Central memory CD4-positive, alpha-beta T cell (primary cell): Measurements from ENCODE around the gene PER3.

ENCODE experiments used
- DNase-seq: peaks from one replicate; pipeline ENCODE4 v3.0.0; 2022
- total RNA-seq, 3 experiments: gene quantifications; one replicate each; lab custom pipeline; 2026; lab: John Stamatoyannopoulos, UW

The PER3 gene
- 14.9 to 15.4 (median 15.3) reads per million in 3 experiments for total RNA-seq

- peak; percentile 93 for DNase-seq
Measured at GRCh38 chr1:7783826-7784491, at the start of gene PER3. TSS of gene PER3 (plus strand) at chr1:7784291. CDS start at chr1:7784878, 587 bp downstream.

- no peak for DNase-seq
Measured at GRCh38 chr1:7738044-7738443, 46.0 kb upstream of the PER3 start.

GRCh38 chr1:7743346-7743745, 40.7 kb upstream of the PER3 start:
- DNase-seq, result no peak

- no peak for DNase-seq
Measured at GRCh38 chr1:7744882-7745281, 39.2 kb upstream of the PER3 start.

- no peak for DNase-seq
Measured at GRCh38 chr1:7745783-7746182, 38.3 kb upstream of the PER3 start.

GRCh38 chr1:7747605-7748004, 36.5 kb upstream of the PER3 start:
- DNase-seq, result peak; percentile 9

GRCh38 chr1:7749126-7749525, 35.0 kb upstream of the PER3 start:
- no peak for DNase-seq

GRCh38 chr1:7751174-7751573, 32.9 kb upstream of the PER3 start:
- no peak for DNase-seq

- peak; percentile 39 for DNase-seq
Measured at GRCh38 chr1:7752512-7753417, 31.3 kb upstream of the PER3 start.

GRCh38 chr1:7753641-7754040, 30.4 kb upstream of the PER3 start:
- DNase-seq, result no peak

GRCh38 chr1:7754234-7754633, 29.9 kb upstream of the PER3 start:
- DNase-seq, result no peak

- no peak for DNase-seq
Measured at GRCh38 chr1:7755448-7755847, 28.6 kb upstream of the PER3 start.

GRCh38 chr1:7760245-7760644, 23.8 kb upstream of the PER3 start:
- no peak for DNase-seq

- DNase-seq, result no peak
Measured at GRCh38 chr1:7761103-7761502, 23.0 kb upstream of the PER3 start.

GRCh38 chr1:7767176-7767575, 16.9 kb upstream of the PER3 start:
- no peak for DNase-seq

- no peak for DNase-seq
Measured at GRCh38 chr1:7768583-7768982, 15.5 kb upstream of the PER3 start.

GRCh38 chr1:7769673-7770412, 14.2 kb upstream of the PER3 start:
- DNase-seq, result no peak

- DNase-seq, result no peak
Measured at GRCh38 chr1:7770669-7770996, 13.5 kb upstream of the PER3 start.

- peak; percentile 70 for DNase-seq
Measured at GRCh38 chr1:7770997-7771822, 12.9 kb upstream of the PER3 start, which contains the start of gene VAMP3. TSS of gene VAMP3 (plus strand) at chr1:7771296. CDS start at chr1:7771384, 88 bp downstream.

GRCh38 chr1:7771823-7772299, 12.2 kb upstream of the PER3 start:
- no peak for DNase-seq

- no peak for DNase-seq
Measured at GRCh38 chr1:7777591-7777990, 6.5 kb upstream of the PER3 start.

- no peak for DNase-seq
Measured at GRCh38 chr1:7778133-7778628, 5.9 kb upstream of the PER3 start.
